Activated CD8-positive, alpha-beta memory T cell treated with anti-CD3 and anti-CD28 coated beads, Interleukin-2, amount 10 ng/mL, durations not matched to agents 7 days and 5 days (primary cell): ENCODE data around the gene KIR3DL1. TPM values are rescaled to one million over a fixed set of nuclear protein-coding genes. Genes with fewer than 3 reads are reported as not detected.
"Not testable (repeated sequence)": the region's sequence is repeated elsewhere in the genome, so short reads cannot be mapped to it uniquely, and the experiment has no call there.

ENCODE experiments used
- ATAC-seq: fragments of 150-1000 bp; cut with Tn5 transposase; one replicate; pipeline ENCODE4 v1.10.0; 2021; ENCODE audit warnings: moderate library complexity
- CTCF ChIA-PET: fragments of 350-600 bp; sonication (Branson Sonifier 250); formaldehyde crosslinking; loops from one replicate; lab custom pipeline; 2021; ENCODE audit warnings: antibody characterized with exemption; lab: Charles Lee
- DNase-seq: peaks from one replicate; pipeline ENCODE4 v3.0.0-alpha.2; 2020
- H3K27ac Mint-ChIP-seq: one replicate; pipeline ENCODE4 v1.8.0; 2021; ENCODE audit warnings: mild to moderate bottlenecking, mixed read lengths
- H3K27me3 Mint-ChIP-seq: one replicate; pipeline ENCODE4 v1.8.0; 2021; ENCODE audit warnings: mixed read lengths
- H3K36me3 Mint-ChIP-seq: one replicate; pipeline ENCODE4 v1.8.0; 2021; ENCODE audit warnings: mild to moderate bottlenecking, mixed read lengths
- H3K4me1 Mint-ChIP-seq: one replicate; pipeline ENCODE4 v1.8.0; 2021; ENCODE audit warnings: mixed read lengths
- H3K4me3 Mint-ChIP-seq: one replicate; pipeline ENCODE4 v1.8.0; 2021; ENCODE audit warnings: mild to moderate bottlenecking, moderate library complexity, mixed read lengths
- H3K9me3 Mint-ChIP-seq: one replicate; pipeline ENCODE4 v1.8.0; 2022; ENCODE audit warnings: low read depth, mixed read lengths
- total RNA-seq, 2 experiments: library from RNA; stranded (reverse); gene quantifications; one replicate each; pipeline ENCODE4 v1.2.3, GENCODE V29; 2021

KIR3DL1 gene
- 1 to 10 TPM in 1 of 2 experiments, under 1 TPM in 1; 0.28 to 1.0 TPM for total RNA-seq

- ATAC-seq, DNase-seq, H3K36me3 Mint-ChIP-seq, H3K27me3 Mint-ChIP-seq, CTCF ChIA-PET, H3K27ac Mint-ChIP-seq, H3K9me3 Mint-ChIP-seq, H3K4me3 Mint-ChIP-seq, H3K4me1 Mint-ChIP-seq: not testable (repeated sequence)
These were observed at the start of gene KIR3DL1 for GRCh38 chr19:54816251-54816650. Gene KIR3DL1 (plus strand): TSS chr19:54816468.

- ATAC-seq, H3K9me3 Mint-ChIP-seq, H3K27me3 Mint-ChIP-seq, H3K4me3 Mint-ChIP-seq, CTCF ChIA-PET, H3K36me3 Mint-ChIP-seq, H3K4me1 Mint-ChIP-seq, H3K27ac Mint-ChIP-seq, DNase-seq: not testable (repeated sequence)
These were observed 46.6 kb upstream of the KIR3DL1 start, which contains the start of gene KIR2DL1 for GRCh38 chr19:54769646-54770045. Gene KIR2DL1 (plus strand): TSS chr19:54769793. CDS start chr19:54769851, 58 bp downstream.

GRCh38 chr19:54770511-54770910 is 45.8 kb upstream of the KIR3DL1 start:
- H3K9me3 Mint-ChIP-seq, H3K27me3 Mint-ChIP-seq, H3K36me3 Mint-ChIP-seq, H3K4me3 Mint-ChIP-seq, H3K27ac Mint-ChIP-seq, DNase-seq, ATAC-seq, H3K4me1 Mint-ChIP-seq, CTCF ChIA-PET: not testable (repeated sequence)

GRCh38 chr19:54771018-54771960 is 45.0 kb upstream of the KIR3DL1 start:
- H3K4me3 Mint-ChIP-seq, CTCF ChIA-PET: not testable (repeated sequence)

GRCh38 chr19:54772666-54773065 is 43.6 kb upstream of the KIR3DL1 start:
- DNase-seq, H3K27me3 Mint-ChIP-seq, H3K9me3 Mint-ChIP-seq, H3K4me1 Mint-ChIP-seq, H3K36me3 Mint-ChIP-seq, H3K4me3 Mint-ChIP-seq, CTCF ChIA-PET, ATAC-seq, H3K27ac Mint-ChIP-seq: not testable (repeated sequence)

More at GRCh38 chr19:54771018-54771960, 45.0 kb upstream of the KIR3DL1 start:
- not testable (repeated sequence) for DNase-seq, H3K4me1 Mint-ChIP-seq, H3K36me3 Mint-ChIP-seq, H3K27ac Mint-ChIP-seq, H3K9me3 Mint-ChIP-seq, H3K27me3 Mint-ChIP-seq, ATAC-seq

- DNase-seq, H3K27ac Mint-ChIP-seq, H3K9me3 Mint-ChIP-seq, CTCF ChIA-PET, ATAC-seq, H3K4me1 Mint-ChIP-seq, H3K27me3 Mint-ChIP-seq, H3K4me3 Mint-ChIP-seq, H3K36me3 Mint-ChIP-seq: not testable (repeated sequence)
These were observed 41.0 kb upstream of the KIR3DL1 start for GRCh38 chr19:54775095-54775815.

- H3K36me3 Mint-ChIP-seq, H3K9me3 Mint-ChIP-seq, H3K4me3 Mint-ChIP-seq, DNase-seq, H3K4me1 Mint-ChIP-seq, H3K27me3 Mint-ChIP-seq, ATAC-seq, H3K27ac Mint-ChIP-seq, CTCF ChIA-PET: not testable (repeated sequence)
These were observed 40.4 kb upstream of the KIR3DL1 start for GRCh38 chr19:54775830-54776229.

GRCh38 chr19:54777851-54778250 is 38.4 kb upstream of the KIR3DL1 start:
- DNase-seq, H3K27me3 Mint-ChIP-seq, H3K27ac Mint-ChIP-seq, H3K4me3 Mint-ChIP-seq, H3K4me1 Mint-ChIP-seq, H3K9me3 Mint-ChIP-seq, ATAC-seq, H3K36me3 Mint-ChIP-seq: not testable (repeated sequence)
- CTCF ChIA-PET, result interaction anchor here (0.6 kb wide), 1 partner anchor 176 kb away, joined by 3 read pairs; no protein-coding TSS in a partner anchor

GRCh38 chr19:54778896-54779295 is 37.4 kb upstream of the KIR3DL1 start:
- H3K36me3 Mint-ChIP-seq, H3K4me3 Mint-ChIP-seq, H3K27ac Mint-ChIP-seq, H3K9me3 Mint-ChIP-seq, H3K27me3 Mint-ChIP-seq, ATAC-seq, CTCF ChIA-PET, H3K4me1 Mint-ChIP-seq, DNase-seq: not testable (repeated sequence)

GRCh38 chr19:54782916-54783315 is 33.4 kb upstream of the KIR3DL1 start:
- ATAC-seq, H3K36me3 Mint-ChIP-seq, DNase-seq, H3K4me1 Mint-ChIP-seq, CTCF ChIA-PET, H3K4me3 Mint-ChIP-seq, H3K27ac Mint-ChIP-seq, H3K9me3 Mint-ChIP-seq, H3K27me3 Mint-ChIP-seq: not testable (repeated sequence)

- not testable (repeated sequence) for H3K4me1 Mint-ChIP-seq, H3K9me3 Mint-ChIP-seq, H3K27ac Mint-ChIP-seq, ATAC-seq, DNase-seq, H3K36me3 Mint-ChIP-seq, H3K27me3 Mint-ChIP-seq, H3K4me3 Mint-ChIP-seq
- CTCF ChIA-PET, result interaction anchor here (1.2 kb wide), 1 partner anchor 112 kb away, joined by 3 read pairs; no protein-coding TSS in a partner anchor
These were observed 30.1 kb upstream of the KIR3DL1 start for GRCh38 chr19:54786091-54786723.

GRCh38 chr19:54788154-54788553 is 28.1 kb upstream of the KIR3DL1 start:
- ATAC-seq, H3K36me3 Mint-ChIP-seq, H3K9me3 Mint-ChIP-seq, DNase-seq, H3K4me3 Mint-ChIP-seq, H3K27ac Mint-ChIP-seq, H3K27me3 Mint-ChIP-seq, CTCF ChIA-PET: not testable (repeated sequence)
- peaks cover 13% of the 10 kb centered on the region for H3K4me1 Mint-ChIP-seq

GRCh38 chr19:54790711-54791110 is 25.6 kb upstream of the KIR3DL1 start:
- peaks cover 20% of the 10 kb centered on the region for H3K4me1 Mint-ChIP-seq
- H3K27ac Mint-ChIP-seq, result no peak overlapping the region
- no peak for DNase-seq
- no peaks in the 10 kb centered on the region for H3K36me3 Mint-ChIP-seq
- CTCF ChIA-PET, result no interaction called here
- ATAC-seq, result no peak
- H3K4me3 Mint-ChIP-seq, result no peak overlapping the region
- no peaks in the 10 kb centered on the region for H3K9me3 Mint-ChIP-seq
- peaks cover under 1% of the 10 kb centered on the region for H3K27me3 Mint-ChIP-seq
